HFFc6 (cell line): ENCODE results near the gene PRSS2. TPM values are rescaled to one million over a fixed set of nuclear protein-coding genes. Genes with fewer than 3 reads are reported as not detected.

Experiments used
- DNase-seq: peaks from one replicate; pipeline ENCODE4 v3.0.0-alpha.2; 2018
- H3K27ac Mint-ChIP-seq: 2 replicates; pipeline ENCODE4 v1.8.0; 2020; ENCODE audit warnings: mild to moderate bottlenecking, mixed read lengths
- H3K27me3 Mint-ChIP-seq: 2 replicates; pipeline ENCODE4 v1.8.0; 2021; ENCODE audit warnings: mild to moderate bottlenecking, moderate library complexity, mixed read lengths; ENCODE audit not compliant: insufficient read depth
- H3K36me3 Mint-ChIP-seq: 2 replicates; pipeline ENCODE4 v1.8.0; 2021; ENCODE audit warnings: low read depth, mixed read lengths
- H3K4me1 Mint-ChIP-seq: 2 replicates; pipeline ENCODE4 v1.8.0; 2020; ENCODE audit warnings: low read depth, mixed read lengths
- H3K4me3 Mint-ChIP-seq: 2 replicates; pipeline ENCODE4 v1.8.0; 2020; ENCODE audit warnings: mild to moderate bottlenecking, moderate library complexity, mixed read lengths
- H3K9me3 Mint-ChIP-seq: 2 replicates; pipeline ENCODE4 v1.8.0; 2020; ENCODE audit warnings: mild to moderate bottlenecking, mixed read lengths
- total RNA-seq, 6 experiments: library from RNA; stranded (reverse); fragmentation: NEBNext Ultra II Directional; extraction: Animal tissue kit (Norgen Biotek cat#: 25700); gene quantifications; 2 replicates in 1 of 6; 3 replicates in 5 of 6; pipeline ENCODE4 v1.2.3, GENCODE V29; 2021
- TF ChIP-seq, protein P1 (sequence below): fragments of 200-600 bp; sonication (generic); IDR thresholded peaks from 2 replicates; pipeline ENCODE4 v1.5.0; 2021; ENCODE audit warnings: antibody characterized with exemption, mild to moderate bottlenecking

The PRSS2 gene
- total RNA-seq, 6 experiments from 2014 or later: not detected

- TF ChIP-seq, protein P1, sequence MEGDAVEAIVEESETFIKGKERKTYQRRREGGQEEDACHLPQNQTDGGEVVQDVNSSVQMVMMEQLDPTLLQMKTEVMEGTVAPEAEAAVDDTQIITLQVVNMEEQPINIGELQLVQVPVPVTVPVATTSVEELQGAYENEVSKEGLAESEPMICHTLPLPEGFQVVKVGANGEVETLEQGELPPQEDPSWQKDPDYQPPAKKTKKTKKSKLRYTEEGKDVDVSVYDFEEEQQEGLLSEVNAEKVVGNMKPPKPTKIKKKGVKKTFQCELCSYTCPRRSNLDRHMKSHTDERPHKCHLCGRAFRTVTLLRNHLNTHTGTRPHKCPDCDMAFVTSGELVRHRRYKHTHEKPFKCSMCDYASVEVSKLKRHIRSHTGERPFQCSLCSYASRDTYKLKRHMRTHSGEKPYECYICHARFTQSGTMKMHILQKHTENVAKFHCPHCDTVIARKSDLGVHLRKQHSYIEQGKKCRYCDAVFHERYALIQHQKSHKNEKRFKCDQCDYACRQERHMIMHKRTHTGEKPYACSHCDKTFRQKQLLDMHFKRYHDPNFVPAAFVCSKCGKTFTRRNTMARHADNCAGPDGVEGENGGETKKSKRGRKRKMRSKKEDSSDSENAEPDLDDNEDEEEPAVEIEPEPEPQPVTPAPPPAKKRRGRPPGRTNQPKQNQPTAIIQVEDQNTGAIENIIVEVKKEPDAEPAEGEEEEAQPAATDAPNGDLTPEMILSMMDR: no peak
- no peak overlapping the region for H3K27ac Mint-ChIP-seq
- H3K4me1 Mint-ChIP-seq: peaks cover 18% of the 10 kb centered on the region
- H3K4me3 Mint-ChIP-seq: no peak overlapping the region
- peaks cover 22% of the 10 kb centered on the region for H3K27me3 Mint-ChIP-seq
- DNase-seq: no peak
- H3K9me3 Mint-ChIP-seq: no peaks in the 10 kb centered on the region
- no peaks in the 10 kb centered on the region for H3K36me3 Mint-ChIP-seq
Observed at GRCh38 chr7:142777318-142777717, 6.5 kb downstream of the PRSS2 start.

- TF ChIP-seq, protein P1: peak; percentile 97
- no peaks in the 10 kb centered on the region for H3K9me3 Mint-ChIP-seq
- no peaks in the 10 kb centered on the region for H3K36me3 Mint-ChIP-seq
- H3K4me1 Mint-ChIP-seq: peaks cover 11% of the 10 kb centered on the region
- peak overlapping the region; percentile 13; the same call in 1 of the 2 replicates for H3K27ac Mint-ChIP-seq
- DNase-seq: peak; percentile 85
- peaks cover 20% of the 10 kb centered on the region for H3K27me3 Mint-ChIP-seq
- peak overlapping the region; percentile 87 for H3K4me3 Mint-ChIP-seq
Observed at GRCh38 chr7:142782922-142783900, 12.4 kb downstream of the PRSS2 start.

DNA sequence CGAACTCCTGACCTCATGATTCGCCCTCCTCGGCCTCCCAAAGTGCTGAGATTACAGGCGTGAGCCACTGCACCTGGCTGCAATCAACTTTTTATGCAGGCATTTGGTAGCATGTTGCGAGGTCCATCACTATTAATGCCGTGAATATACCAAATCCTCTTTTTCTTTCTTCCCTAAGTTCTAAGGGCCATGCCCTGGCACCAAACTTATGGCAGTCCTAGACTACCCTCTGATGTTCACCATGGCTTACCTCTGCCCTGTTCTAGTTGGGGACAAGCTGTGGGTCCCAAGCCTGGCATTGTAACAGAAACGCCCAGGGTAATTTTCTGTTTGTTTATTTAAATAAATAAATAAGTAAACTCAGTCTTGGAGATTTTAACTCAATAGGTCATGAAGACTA, 13.3 kb downstream of the PRSS2 start:
- DNase-seq: no peak
- no peaks in the 10 kb centered on the region for H3K36me3 Mint-ChIP-seq
- H3K4me1 Mint-ChIP-seq: peaks cover 11% of the 10 kb centered on the region
- H3K27me3 Mint-ChIP-seq: peaks cover 21% of the 10 kb centered on the region
- no peaks in the 10 kb centered on the region for H3K9me3 Mint-ChIP-seq
- no peak overlapping the region for H3K27ac Mint-ChIP-seq
- no peak overlapping the region for H3K4me3 Mint-ChIP-seq
- TF ChIP-seq, protein P1: no peak

GRCh38 chr7:142784716-142785115, 13.9 kb downstream of the PRSS2 start:
- Mint-ChIP-seq H3K4me1 (peaks cover 11% of the 10 kb centered on the region), H3K27ac (no peak overlapping the region), H3K27me3 (peaks cover 25% of the 10 kb centered on the region), H3K4me3 (no peak overlapping the region), H3K9me3 (no peaks in the 10 kb centered on the region), H3K36me3 (no peaks in the 10 kb centered on the region)
- no peak for DNase-seq
- TF ChIP-seq, protein P1: no peak

GRCh38 chr7:142785841-142786250, 15.1 kb downstream of the PRSS2 start:
- H3K4me1 Mint-ChIP-seq: peaks cover 11% of the 10 kb centered on the region
- H3K4me3 Mint-ChIP-seq: no peak overlapping the region
- DNase-seq: no peak
- no peaks in the 10 kb centered on the region for H3K36me3 Mint-ChIP-seq
- H3K9me3 Mint-ChIP-seq: no peaks in the 10 kb centered on the region
- no peak overlapping the region for H3K27ac Mint-ChIP-seq
- TF ChIP-seq, protein P1: no peak
- H3K27me3 Mint-ChIP-seq: peaks cover 22% of the 10 kb centered on the region
